Tongue (tissue), 2 donors: ENCODE data around the gene GRB10. TPM values are rescaled to one million over a fixed set of nuclear protein-coding genes. Genes with fewer than 3 reads are reported as not detected.

Experiments used
- DNase-seq: peaks from one replicate; pipeline ENCODE4 v3.0.0-alpha.2; 2015
- total RNA-seq: library from RNA; depleted of rRNA; stranded (reverse); fragments of >200 nt; gene quantifications from one replicate; pipeline ENCODE4 v1.2.3, GENCODE V29; 2014

The GRB10 gene
- total RNA-seq, 1 donor from 2014 or later, result 28.5 TPM

DNA sequence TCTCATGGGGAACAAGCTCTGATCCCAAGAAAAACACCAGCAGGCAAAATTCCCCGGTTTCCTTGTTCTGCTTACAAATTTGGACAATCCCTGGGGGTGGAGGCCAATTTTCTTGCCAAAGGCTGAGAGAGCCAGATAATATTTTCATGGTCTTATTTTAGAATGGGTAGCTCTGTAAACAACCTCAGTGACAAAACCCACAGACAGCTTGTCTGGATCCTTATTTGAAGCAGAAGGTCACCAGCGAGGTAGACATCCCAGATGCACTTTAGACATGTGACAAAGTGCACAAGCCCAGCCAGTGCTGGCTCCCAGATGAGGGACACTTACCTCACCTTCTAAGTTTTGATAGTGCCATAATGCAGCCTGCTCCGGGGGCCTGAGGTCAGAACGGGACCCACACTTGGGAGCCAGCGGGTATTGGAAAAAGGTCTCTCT is 114.9 kb downstream of the GRB10 start:
- no peak for DNase-seq

DNA sequence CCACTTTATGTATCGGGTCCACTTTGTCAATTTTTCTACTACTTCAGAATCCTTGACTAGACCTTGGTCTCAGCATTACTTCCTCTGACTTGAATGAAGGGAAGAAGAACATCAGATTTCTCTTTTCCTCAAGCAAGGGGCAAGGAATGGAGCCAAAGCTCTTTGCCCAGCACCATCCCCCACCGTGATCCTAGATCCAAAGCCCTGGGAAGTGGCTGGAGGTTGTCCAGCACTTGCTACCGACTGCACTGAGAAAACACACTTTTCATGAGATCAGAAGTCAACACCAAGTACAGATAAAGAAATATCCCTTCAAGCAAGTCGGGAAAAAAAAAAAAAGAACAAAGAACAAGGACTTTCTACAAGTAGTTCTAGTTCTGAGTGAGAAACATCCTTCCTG is 115.4 kb downstream of the GRB10 start:
- no peak for DNase-seq

DNA sequence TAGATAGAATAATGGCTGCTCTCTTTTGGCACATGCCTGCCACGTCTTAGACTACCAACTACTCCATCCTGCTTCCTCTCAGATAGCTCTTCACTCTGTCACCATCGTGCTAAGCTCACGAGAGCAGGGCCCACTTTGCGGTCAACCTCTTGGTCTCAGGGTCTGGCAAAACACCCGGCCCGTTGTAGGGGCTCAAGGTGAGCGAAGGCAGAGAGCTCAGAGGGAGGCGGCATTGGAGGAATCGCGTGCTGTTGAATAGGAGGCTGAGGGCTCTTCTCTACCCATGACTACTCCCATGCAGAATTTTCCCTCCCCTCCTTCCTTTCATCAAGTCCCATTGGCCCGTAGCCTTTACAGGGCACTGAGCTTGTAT is 116.6 kb downstream of the GRB10 start:
- no peak for DNase-seq

DNA sequence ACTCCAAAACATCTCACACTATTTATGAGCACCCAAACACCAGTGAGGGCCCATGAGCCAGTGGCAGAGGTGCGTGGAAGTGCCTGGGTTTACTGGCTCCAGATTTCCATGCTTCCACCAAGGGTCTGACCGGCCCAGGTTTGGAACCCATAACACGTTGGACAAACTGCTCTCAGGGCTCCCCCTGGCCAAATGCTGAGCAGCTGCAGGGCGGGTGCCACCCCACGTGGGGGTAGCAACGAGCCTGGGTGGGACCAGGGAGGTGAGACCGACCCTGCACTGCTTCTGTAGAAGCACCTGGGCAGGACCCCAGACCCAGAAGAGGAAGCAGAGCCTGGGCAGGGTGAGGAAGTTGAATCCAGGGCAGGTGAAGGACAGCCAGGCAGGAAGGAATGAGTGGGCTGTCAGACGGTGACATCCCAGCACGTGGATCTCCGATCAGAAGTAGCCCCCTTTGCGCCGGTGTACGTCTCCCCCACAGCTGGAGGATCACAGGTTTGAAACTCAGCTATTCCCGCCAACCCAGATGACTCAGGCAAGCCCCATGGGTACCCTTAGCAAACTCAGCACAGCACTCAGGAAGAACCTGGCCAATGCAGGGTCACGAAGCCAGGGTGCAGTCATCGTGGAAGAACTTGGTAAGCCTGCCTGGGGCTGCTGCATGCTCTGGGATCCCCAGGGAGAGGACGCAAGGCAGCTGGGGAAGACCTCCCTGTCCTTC is 117.1 kb downstream of the GRB10 start:
- DNase-seq, result no peak

DNA sequence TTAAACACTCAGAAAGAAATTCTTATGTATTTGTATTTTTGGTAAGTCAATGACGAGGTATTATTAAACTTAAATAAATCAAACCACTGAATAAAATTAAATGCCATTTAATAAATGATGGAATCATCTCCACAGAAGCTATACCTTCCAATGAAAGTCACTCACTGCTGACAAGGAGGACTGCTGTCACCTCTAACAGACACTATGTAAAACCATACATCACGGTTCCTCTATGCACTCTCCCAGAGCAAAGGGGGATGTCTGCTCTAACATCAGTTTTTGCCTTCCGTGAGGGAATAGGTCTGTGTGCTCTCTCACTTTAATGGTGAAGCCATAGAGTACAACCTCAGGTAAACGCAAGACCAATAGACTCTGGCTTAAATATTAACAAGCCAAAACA is 117.8 kb downstream of the GRB10 start:
- DNase-seq, result no peak

DNA sequence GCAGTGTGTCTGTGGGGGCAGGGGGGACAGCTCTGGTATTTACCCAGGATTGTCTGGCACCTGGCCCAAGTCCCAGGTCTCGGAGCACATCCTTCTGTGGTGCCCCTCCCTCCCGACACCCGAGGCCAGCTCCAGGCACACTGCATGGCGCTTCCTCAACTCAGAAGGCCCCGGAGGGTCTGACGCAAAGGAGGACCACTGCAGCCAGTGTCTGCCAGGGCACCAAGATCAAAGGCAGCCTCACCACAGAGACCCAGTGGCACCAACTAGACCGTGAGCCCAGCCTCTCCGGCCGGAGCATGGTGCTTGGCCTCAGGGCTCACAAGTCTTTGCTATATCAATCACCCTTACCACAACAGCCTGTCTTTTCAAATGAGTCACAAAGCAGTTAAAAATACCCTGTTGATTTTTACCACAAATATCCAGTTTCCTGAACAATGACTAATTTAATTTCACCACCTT is 118.2 kb downstream of the GRB10 start:
- no peak for DNase-seq

DNA sequence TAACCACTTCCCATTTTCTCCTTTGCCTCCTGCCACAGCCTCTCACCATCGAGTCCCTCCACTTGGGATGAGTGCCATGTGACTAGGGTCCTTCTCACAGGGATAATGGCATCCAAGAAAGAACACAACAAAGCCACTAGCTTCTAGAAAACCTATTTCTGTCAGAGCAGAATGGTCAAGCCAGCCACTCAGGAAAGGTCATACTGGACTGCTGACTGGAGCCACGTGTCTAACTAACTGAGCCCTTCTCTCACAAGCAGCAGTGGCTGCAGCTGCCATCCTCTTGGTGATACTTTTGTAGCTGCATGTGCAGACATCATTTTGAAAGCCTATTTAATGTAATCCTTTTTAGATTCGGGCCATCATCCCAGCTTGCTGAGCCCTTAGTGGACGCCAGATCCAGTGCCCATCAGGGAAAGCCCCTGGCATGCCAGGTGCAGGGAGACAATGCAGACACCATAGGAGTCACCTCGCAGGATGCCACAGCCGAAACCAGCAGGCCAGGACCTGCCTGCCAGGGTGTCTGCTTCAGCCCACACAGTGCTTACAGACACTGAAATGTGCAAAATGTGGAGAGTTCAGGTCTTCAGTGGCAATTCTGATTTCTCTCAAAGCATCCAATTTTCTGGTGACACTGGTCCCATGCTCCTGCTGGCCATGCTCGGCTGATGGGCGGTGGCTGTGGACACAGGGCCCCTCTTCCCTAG is 119.1 kb downstream of the GRB10 start:
- DNase-seq, result no peak

DNA sequence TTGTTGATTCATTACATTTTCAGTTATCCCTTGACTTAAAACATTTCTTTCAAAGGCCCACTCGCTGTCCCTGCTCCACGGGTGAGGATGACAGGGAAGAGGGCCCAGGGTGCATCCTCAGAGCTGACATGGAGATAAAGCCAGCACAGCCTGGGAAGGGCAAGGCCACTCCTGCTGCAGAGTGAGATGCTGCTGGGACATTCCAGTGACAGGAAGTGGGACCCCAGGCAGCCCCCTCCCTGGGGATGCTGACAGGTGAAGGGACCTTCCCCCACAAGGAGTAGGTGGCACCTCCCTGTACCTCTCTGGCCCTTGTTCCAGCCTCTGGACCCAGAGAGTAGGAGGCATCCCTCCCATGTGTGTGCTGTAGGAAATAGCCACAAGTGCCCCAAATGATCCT is 119.7 kb downstream of the GRB10 start:
- no peak for DNase-seq

DNA sequence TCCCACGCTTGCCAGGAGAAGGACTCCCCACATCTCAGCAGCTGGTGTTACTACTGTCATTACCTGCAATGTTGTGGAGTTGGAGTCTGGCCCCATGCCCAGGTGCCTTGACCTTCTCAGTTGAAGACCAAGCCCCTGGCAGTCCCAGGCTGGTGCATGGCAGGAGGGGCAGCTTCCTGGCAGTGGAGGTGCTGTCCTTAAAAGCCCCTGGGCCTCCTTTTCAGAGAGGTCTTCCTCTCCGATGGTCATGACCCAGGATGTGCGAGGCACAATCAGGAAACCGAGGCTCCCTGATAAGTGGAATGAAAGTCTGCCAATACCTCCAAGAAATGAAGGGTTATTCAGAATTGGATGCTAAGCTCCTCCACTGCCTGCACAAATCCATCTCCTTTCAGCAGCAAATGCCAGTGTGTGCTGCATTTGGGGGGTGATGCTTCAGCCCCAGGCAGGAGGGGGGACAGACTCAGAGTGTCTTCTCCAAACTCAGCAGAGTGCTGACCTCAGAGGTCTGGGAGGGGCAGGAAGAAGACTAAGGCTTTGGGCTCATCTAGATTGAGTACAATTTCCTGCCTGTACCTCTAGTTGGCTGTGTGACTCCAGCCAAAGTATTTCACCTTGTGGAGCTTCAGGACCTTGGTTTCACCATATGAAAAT is 120.5 kb downstream of the GRB10 start:
- DNase-seq, result no peak

DNA sequence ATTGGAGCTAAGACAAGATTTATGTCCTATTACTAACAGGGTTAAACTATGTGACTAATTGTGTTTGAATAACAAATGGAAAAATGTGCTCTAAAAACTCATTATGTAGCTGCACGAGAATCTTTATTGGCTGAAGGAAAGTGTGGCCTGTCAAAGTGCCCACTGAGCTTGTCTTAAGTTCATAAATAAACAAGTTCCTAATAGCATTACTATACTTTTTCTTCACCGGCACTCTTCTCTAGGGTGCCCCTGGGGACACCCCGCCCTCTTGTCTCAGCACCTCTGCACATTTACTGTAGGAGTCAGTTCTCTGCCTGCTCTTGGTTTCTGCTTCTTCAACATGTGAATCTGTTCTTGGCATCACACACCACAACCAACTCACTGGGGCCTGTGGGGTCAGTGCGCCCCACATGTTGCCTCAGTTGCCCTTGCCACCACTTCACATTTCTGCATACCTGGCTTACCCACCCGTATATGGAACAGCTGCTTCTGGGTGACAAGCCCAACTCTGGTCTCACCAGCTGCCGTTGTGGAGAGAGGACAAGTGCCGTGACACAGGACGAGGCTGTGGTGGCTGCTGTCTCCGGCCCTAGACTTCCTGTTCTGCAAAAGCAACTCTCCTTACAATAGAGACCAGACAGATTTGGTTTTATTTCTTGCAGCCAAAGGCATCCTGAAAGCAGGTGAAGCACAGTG is 121.2 kb downstream of the GRB10 start:
- no peak for DNase-seq

DNA sequence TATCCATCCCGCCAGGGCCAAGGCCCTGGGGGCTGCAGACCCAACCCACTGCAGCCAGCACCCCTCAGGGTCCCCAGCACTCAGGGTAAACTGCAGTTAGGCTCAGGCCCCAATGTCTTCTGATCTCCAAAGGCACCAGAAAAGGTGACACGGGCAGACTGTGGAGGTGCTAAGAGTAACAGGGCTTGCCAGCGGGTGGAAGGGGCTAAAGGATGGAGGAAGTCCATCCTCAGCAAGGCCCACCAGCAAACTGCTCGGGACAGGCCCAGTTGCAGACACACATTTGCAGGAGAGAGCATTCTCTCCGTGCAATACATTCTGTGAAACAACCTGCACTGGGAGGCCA is 121.9 kb downstream of the GRB10 start:
- no peak for DNase-seq

DNA sequence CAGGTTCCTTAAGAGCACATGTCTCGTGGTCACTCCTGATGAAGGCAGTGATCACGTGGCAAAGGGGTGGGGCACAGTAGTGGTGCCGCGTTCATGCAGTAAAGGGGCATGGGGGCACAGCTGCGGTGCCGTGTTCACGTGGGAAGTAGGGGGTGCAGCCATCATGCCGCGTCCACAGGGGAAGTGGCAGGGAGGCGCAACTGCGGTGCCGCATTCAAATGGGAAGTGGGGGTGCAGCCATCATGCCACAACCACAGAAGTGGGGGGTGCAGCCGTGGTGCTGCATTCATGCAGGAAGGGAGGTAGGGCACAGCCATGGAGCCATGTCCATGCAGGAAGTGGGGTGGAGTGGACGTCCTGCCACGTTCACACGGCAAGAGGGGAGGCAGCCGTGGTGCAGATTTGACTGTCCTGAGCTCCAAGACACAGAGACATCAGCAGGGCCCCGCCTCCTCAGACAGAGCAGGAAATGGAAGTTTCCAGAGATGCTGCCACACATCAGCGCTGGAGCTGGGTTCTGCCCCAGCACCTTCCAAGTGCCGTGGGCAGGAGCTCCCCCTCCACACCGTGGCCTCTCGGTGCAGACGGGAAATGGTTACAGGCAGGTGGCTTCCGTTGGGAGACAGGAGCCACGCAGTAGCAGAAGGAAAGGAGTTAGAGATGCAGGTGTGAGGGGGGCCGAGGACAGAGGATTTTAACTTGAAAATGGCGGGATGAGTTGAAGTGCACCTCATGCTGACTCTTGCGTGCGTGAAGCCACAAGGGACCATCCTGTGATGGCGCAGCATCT is 122.5 kb downstream of the GRB10 start:
- no peak for DNase-seq

DNA sequence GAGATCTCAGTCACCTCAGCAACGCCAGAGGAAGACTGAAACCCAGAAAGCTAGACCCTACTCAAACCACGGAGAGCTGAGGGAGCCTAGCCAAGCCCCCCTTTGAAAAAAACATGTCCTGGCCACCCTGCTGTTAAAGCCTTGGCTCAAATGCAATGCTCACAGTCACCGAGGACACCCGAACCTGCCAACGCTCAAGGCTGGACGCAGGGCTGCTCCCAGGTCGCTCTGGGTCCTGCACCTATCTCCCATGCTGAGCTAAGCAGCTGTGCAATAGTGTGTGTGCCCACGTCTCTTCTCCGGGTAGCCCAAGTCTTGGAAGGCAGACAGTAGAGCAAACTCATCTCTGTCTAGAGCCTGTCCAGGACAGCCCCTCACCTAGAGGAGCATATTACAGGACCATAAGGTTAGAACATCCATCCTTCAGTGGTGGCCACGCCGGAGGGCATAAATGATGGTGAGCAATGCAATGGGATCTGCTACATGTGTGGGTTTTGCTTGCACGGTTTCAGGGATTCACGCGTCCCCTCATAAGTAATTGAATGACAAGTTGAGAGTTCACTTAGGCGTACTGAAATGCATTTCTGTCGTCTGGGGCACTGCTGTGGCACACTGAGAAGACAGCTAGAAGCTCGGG is 123.2 kb downstream of the GRB10 start:
- DNase-seq, result no peak

DNA sequence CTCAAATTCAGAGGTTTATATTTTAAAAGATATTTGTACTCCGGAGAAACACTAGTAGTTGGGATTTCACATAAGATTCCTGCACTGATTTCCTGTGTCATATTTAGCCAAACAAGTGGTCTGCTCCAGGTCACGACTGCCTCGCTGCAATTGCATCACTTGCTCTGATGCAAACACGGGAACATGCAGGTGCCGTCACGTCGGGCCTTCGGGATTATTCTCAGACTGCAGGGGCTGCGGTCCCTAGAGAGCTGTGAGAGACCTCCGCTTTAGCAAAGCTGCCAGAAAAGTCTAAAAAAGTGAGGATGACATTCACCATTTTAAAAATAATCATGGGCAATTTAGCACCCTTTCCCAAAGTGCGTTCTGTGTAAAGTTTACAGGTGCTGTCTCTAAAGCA is 124.0 kb downstream of the GRB10 start:
- no peak for DNase-seq

DNA sequence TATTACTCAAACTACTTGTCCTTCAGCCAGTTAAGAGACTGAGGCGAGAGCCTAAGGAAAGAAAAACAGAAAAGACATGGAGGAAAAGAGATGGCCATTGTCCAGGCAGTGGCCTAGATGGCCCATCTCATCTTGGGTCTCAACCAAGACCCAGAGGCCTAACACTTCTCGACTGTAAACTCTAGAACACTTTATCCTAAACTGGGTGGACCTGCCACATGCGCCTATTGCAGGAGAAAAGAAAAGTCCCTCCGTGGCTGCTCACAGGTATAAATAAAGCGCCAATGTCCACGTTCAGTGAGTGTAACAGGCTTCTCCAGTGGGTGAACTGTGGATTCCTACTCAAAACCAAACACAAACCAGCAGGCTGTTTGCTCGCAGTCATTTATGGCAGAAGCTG is 124.8 kb downstream of the GRB10 start:
- DNase-seq, result no peak

DNA sequence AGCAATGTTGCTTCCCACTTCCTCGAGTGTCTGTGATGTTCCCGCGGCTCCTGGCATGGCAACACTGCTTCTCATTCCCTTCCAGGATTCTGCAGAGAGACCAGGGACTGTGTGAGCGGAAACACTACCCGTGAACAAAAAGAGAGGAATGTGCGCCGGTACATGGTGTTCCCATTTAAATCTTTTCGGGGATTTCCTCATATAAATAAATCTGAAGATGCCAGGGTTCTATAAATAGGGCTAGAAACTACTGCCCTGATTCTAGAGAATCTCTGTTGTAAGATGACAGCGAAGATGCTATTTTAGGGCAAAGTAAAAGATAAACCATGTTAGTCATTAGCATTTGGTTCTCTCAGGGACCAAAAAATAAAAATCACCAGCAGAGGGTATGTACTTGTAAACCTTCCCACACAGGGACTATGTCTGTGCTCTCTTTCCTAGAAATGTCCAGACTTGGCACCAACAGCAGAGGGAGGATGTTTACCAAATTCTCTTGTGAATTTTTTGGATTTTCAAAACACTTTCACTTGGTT is 125.3 kb downstream of the GRB10 start:
- no peak for DNase-seq

DNA sequence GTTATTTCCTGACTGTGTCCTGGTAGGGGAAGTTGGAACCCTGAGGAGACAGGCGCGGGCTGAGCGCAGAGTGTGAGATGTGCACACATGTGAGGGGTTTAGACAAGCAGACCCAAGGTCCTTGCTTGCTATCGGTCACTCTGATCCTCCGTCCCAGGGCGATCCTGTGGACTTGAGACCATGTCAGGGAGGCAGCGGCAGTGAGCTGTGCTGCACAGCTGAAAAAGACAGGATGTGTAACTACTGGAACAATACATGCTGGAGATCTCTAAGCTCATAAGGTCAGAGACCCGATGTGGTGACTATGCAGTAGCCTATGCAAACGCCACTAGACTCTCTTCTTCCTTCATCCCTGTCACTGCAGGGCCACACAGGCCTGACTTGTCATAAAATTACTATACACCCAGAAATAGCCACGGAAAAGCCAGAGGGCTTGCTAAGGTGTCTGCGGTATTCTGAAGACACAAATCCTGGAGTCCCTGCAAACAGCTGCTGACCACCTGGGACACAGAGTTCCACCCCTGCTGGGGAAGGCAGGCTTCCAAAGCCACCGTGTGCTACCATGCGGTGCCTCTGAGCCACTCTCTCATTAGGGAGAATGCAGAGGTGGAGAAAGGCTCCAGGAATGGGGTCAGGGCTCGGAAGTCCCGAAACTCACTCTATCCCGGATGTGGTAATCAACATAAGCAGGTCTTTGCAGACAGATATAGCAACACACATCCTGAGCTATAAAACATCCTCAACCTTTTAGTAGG is 126.4 kb downstream of the GRB10 start:
- no peak for DNase-seq

DNA sequence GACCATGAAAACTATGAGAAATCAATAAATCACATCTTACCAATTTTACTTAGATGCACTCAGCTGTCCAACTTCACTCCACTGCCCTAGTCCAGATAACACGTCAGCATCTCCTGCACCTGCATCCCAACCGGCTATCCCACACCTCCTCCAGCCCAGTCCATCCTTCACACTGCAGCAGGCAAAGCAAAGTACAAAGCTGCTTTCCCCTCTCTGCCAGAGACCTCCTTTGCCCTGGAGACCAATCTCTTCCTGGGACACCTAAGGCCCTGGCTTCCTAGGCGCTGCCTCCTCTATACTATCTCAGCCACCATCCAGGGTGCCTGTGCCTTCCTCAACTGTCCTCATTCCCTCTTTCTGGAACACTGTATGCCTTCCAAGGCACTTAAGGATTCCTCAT is 127.2 kb downstream of the GRB10 start:
- no peak for DNase-seq

DNA sequence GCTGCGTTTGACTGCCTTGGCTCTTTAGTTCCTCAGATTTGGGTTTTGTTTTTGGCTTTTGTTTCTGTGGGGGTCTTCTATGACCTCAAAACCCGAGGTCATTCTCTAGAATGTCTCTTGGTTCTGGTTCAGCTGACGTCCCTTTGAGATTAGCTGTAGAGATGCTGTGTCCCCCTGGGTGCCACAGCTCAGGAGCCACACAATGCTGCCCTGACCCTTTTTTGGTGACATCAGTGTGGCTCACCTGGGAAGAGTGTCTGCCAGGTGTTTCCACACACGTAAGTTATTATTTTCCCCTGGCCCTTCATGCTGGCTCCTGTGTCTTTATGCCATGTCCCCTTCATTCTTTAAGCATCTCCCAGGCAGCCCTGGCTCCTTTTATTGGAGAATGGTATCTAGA is 127.7 kb downstream of the GRB10 start:
- no peak for DNase-seq

DNA sequence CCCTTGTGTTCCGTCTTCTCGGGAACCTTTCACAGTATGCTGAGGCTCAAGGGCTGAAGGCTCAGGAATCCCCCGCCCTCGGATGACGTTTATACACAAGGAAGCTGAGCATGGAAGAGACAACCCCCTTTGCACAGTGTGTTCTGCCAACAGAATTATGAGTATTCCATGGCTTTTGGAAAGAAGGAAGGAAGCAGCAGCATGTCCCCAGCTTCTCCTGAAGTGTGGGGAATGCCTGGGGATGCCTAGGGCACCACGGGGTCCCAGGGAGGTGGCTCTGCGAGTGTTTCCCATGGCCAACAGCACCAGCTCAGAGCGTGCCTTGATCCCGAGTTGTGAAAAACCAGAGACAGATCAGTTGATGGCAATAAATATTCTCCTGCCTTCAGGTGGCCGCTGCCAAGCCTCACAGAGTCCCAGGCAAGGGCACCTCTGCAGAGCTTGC is 128.7 kb downstream of the GRB10 start:
- DNase-seq, result peak; percentile 35
